ENCODE measurements around the gene CRB1.
A peak's percentile ranks its signal among the peaks of the same experiment; 100 is the strongest.
"Not testable (repeated sequence)": the region's sequence is repeated elsewhere in the genome, so short reads cannot be mapped to it uniquely, and the experiment has no call there.

CRB1 gene

GRCh38 chr1:197466813-197467212 is 198.8 kb downstream of the CRB1 start:
- no peak for FAIRE-seq

- no peak for FAIRE-seq
Observed at GRCh38 chr1:197467881-197468280, 199.8 kb downstream of the CRB1 start.

GRCh38 chr1:197468543-197469175 is 200.6 kb downstream of the CRB1 start:
- FAIRE-seq, result no peak

- FAIRE-seq, result no peak
Observed at GRCh38 chr1:197469620-197470210, 201.7 kb downstream of the CRB1 start.

- no peak for FAIRE-seq
Observed at GRCh38 chr1:197470330-197470729, 202.3 kb downstream of the CRB1 start.

GRCh38 chr1:197471248-197471985 is 203.4 kb downstream of the CRB1 start:
- FAIRE-seq, result no peak

GRCh38 chr1:197472141-197472540 is 204.1 kb downstream of the CRB1 start:
- FAIRE-seq, result no peak

- no peak for FAIRE-seq
Observed at GRCh38 chr1:197480446-197480845, 212.4 kb downstream of the CRB1 start.

- no peak for FAIRE-seq
Observed at GRCh38 chr1:197481101-197481500, 213.0 kb downstream of the CRB1 start.

GRCh38 chr1:197485790-197486189 is 217.7 kb downstream of the CRB1 start:
- no peak for FAIRE-seq

- FAIRE-seq, result no peak
Observed at GRCh38 chr1:197486946-197487345, 218.9 kb downstream of the CRB1 start.

- not testable (repeated sequence) for FAIRE-seq
Observed at GRCh38 chr1:197491505-197491904, 223.5 kb downstream of the CRB1 start.

- FAIRE-seq, result no peak
Observed at GRCh38 chr1:197496722-197497121, 228.7 kb downstream of the CRB1 start.

GRCh38 chr1:197510691-197511378 is 242.8 kb downstream of the CRB1 start:
- no peak for FAIRE-seq

GRCh38 chr1:197515421-197515820 is 247.4 kb downstream of the CRB1 start:
- FAIRE-seq, result no peak

GRCh38 chr1:197519741-197520334 is 251.8 kb downstream of the CRB1 start:
- no peak for FAIRE-seq

GRCh38 chr1:197521118-197521739 is 253.2 kb downstream of the CRB1 start:
- peak; percentile 47 for FAIRE-seq

- FAIRE-seq, result peak; percentile 95
Observed at GRCh38 chr1:197526736-197527371, 258.8 kb downstream of the CRB1 start.

Measured in colon (tissue), 2 donors.